ENCODE data around the gene IFITM10. TPM values are rescaled to one million over a fixed set of nuclear protein-coding genes. Genes with fewer than 3 reads are reported as not detected.

IFITM10 gene
- total RNA-seq, 2 experiments from 2014 or later, result 0.96 to 1.3 TPM

DNA sequence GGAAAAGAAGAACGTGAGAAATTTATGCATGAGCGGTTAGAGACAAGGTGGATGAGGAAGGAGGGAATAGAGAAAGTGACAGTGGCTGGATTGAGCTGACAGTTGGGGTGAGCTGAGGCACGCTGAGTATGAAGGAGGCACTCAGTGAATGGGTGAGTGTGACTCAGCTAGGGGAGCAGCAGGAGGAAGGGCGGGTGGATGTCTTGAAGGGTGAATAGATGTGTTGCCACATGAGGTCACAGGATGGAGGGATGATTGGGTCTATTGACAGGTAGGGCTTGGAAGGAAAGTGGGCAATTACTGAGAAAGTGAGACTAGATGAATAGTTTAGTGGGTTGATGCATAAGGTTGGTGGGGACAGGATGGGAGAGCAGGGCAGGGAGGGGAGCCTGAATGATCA, 8.0 kb downstream of the IFITM10 start:
- no peak overlapping the region for H3K4me3 Mint-ChIP-seq
- CTCF ChIA-PET, result no interaction called here
- POLR2A ChIA-PET, result no interaction called here
- H3K4me1 Mint-ChIP-seq, result no peaks in the 10 kb centered on the region
- no peaks in the 10 kb centered on the region for H3K36me3 Mint-ChIP-seq (ENCODE audit: low read depth)
- no peak for DNase-seq
- H3K27me3 Mint-ChIP-seq, result peaks cover 15% of the 10 kb centered on the region
- H3K27ac Mint-ChIP-seq, result no peak overlapping the region
- peaks cover 18% of the 10 kb centered on the region for H3K9me3 Mint-ChIP-seq

DNA sequence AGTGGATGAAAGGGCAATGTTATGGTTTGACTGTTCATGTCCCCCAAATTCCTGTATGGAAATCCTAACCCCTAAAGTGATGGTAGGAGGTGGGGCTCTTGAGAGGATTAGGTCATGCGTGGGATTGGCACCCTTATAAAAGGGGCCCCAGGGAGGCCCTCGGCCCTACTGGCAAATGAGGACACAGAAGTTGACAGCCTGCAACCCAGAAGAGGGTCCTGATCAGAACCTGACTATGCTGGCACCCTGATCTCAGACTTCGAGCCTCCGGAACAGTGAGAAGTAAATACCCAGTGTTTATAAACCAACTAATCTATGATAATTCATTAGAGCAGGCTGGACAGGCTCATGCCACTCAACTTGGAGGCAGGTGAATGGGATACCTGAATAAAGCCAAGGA, 8.7 kb downstream of the IFITM10 start:
- Mint-ChIP-seq H3K27me3 (peaks cover 15% of the 10 kb centered on the region), H3K27ac (no peak overlapping the region), H3K4me3 (no peak overlapping the region), H3K36me3 (ENCODE audit: low read depth) (no peaks in the 10 kb centered on the region), H3K4me1 (no peaks in the 10 kb centered on the region), H3K9me3 (peaks cover 19% of the 10 kb centered on the region)
- no peak for DNase-seq
- CTCF ChIA-PET, result no interaction called here
- POLR2A ChIA-PET, result no interaction called here

DNA sequence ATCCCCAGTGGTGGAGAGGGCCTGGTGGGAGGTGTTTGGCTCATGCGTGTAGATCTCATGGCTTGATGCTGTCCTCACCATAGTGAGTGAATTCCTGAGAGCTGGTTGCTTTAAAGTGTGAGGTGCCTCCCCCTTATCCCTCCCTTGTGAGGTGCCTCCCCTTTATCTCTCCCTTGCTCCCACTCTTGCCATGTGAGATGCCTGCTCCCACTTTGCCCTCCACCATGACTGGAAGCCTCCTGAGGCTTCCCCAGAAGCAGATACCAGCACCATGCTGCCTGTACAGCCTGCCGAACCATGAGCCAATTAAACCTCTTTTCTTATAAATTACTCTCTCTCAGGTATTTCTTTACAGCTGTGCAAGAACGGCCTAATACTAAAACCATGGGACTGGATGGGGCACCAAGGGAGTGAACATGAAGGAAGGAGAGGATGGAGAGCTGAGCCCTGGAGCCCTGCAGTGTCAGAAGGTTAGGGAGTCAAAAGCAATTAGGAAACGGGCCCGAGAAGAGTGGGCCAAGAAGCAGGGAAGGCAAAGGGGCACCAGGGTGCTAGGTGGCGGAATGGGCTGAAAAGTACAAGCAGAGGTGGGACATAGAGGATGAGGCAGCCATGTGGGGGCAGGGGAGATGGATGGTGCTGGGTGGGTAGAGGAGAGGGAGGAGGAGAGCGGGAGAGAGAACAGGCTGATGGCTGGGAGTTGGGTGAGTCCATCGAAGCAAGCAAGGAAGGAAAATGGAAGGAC, 9.4 kb downstream of the IFITM10 start:
- Mint-ChIP-seq H3K27me3 (peaks cover 20% of the 10 kb centered on the region), H3K9me3 (peaks cover 20% of the 10 kb centered on the region), H3K27ac (no peak overlapping the region), H3K4me3 (no peak overlapping the region), H3K36me3 (ENCODE audit: low read depth) (no peaks in the 10 kb centered on the region), H3K4me1 (no peaks in the 10 kb centered on the region)
- POLR2A ChIA-PET, result no interaction called here
- CTCF ChIA-PET, result interaction anchor here (1.3 kb wide), 1 partner anchor 47 kb away, joined by 3 read pairs; no protein-coding TSS in a partner anchor
- DNase-seq, result no peak

DNA sequence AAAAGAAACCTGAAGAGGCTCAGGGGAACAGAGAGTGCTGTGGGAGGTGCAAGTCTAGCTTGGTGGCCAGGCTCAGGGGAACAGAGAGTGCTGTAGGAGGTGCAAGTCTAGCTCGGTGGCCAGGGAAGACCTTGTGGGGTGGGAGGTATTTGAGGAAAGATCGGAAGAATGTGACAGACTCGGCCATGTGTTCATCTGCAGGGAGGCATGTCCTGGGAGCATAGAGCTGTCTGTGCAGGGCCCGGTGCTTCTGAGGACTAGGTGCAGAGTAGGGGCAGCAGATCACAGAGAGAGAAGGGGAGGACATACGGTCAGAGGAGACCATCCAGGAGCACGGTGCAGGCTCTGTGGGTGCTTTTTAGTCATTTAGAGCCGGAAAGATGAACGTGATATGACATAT, 10.8 kb downstream of the IFITM10 start:
- Mint-ChIP-seq H3K9me3 (peaks cover 16% of the 10 kb centered on the region), H3K27me3 (peaks cover 23% of the 10 kb centered on the region), H3K27ac (no peak overlapping the region), H3K4me1 (no peaks in the 10 kb centered on the region), H3K4me3 (no peak overlapping the region), H3K36me3 (ENCODE audit: low read depth) (no peaks in the 10 kb centered on the region)
- ChIA-PET CTCF (interaction anchor here (1.0 kb wide), 1 partner anchor 13 kb away, joined by 3 read pairs; no protein-coding TSS in a partner anchor), POLR2A (no interaction called here)
- DNase-seq, result no peak

DNA sequence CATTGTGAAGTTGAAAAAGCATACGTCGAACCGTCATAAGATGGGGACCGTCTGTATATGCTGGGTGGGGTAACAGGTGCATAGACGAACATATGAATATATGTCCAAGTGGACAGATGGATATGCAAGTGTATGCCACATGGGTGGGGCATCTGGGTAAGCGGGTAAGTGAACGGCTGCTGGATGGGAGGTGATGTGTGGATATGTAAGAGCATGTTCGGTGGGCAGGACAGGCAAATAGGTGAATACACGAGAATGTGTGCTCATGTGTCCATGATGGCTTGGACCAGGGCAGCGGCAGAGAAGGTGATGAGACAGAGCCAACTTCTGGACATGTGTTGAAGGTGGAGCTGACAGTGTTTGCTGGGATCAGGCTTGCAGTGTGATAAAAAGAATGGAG, 12.0 kb downstream of the IFITM10 start:
- no peak overlapping the region for H3K27ac Mint-ChIP-seq
- ChIA-PET POLR2A (no interaction called here), CTCF (interaction anchor here (0.7 to 1.4 kb wide), 2 partner anchors 19 to 40 kb away, joined by 3 to 4 read pairs; no protein-coding TSS in a partner anchor)
- H3K4me3 Mint-ChIP-seq, result no peak overlapping the region
- H3K9me3 Mint-ChIP-seq, result peaks cover 16% of the 10 kb centered on the region
- peaks cover 23% of the 10 kb centered on the region for H3K27me3 Mint-ChIP-seq
- no peaks in the 10 kb centered on the region for H3K36me3 Mint-ChIP-seq (ENCODE audit: low read depth)
- peaks cover 11% of the 10 kb centered on the region for H3K4me1 Mint-ChIP-seq
- DNase-seq, result no peak

DNA sequence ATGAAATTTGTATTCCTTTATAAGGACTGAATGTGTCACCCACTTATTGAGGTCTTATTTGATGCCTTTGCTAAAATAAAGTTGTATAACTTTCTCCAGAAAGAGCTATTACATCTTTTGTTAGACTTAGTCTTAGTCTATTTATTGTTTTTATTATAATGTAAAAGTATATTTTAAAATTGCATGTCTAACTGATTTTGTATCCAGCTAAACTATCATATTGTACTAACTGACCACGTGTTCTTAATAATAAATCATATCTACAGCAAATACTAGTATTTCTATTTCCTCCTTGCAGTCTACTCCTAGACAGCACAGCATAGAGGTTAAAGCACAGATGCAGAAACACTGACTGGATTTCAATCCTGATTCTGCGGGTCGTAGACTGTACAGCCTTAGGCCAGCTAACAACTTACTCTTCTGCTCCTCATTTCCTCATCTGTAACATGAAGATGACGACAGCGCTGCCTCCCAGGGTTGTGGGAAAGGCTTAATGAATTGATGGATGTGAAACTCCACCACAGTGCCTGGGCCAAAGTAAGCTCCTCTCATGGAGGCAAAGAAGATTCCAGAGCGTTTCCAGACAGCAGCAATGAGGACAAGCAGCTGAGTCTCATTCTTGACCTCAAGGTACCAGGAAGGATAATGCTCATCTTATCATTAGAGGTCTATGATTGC, 13.2 kb downstream of the IFITM10 start:
- POLR2A ChIA-PET, result interaction anchor here (0.6 kb wide), 1 partner anchor 19 kb away, joined by 5 read pairs; no protein-coding TSS in a partner anchor

DNA sequence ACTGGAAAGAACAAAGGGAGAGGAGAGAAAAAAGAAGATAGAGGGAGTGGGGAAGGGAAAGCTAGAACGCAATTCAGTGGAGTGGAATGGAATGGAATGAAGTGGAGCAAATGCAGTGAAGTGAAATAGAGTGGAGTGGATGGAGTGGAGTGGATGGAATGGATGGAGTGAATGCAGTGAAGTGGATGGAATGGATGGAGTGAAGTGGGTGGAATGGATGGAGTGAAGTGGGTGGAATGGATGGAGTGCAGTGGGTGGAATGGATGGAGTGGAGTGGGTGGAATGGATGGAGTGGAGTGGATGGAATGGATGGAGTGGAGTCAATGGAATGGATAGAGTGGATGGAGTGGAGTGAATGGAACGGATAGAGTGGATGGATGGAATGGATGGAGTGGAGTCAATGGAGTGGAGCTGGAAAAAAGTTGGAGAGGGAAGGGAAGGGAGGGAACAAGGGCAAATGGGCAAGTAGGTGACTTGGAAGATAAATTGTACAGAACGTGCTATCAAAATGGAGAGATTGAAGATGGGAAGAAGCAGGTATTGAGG, 13.9 kb downstream of the IFITM10 start:
- Mint-ChIP-seq H3K4me1 (peaks cover 11% of the 10 kb centered on the region), H3K27me3 (peaks cover 27% of the 10 kb centered on the region)
- CTCF ChIA-PET, result interaction anchor here (0.9 kb wide), 1 partner anchor 15 kb away, joined by 3 read pairs; no protein-coding TSS in a partner anchor

More for the DNA sequence above, 13.2 kb downstream of the IFITM10 start:
- Mint-ChIP-seq H3K27me3 (peaks cover 23% of the 10 kb centered on the region), H3K4me1 (peaks cover 11% of the 10 kb centered on the region), H3K36me3 (ENCODE audit: low read depth) (no peaks in the 10 kb centered on the region), H3K4me3 (no peak overlapping the region), H3K9me3 (peaks cover 16% of the 10 kb centered on the region), H3K27ac (no peak overlapping the region)
- CTCF ChIA-PET, result interaction anchor here (0.9 to 1.4 kb wide), 2 partner anchors 14 to 21 kb away, joined by 3 to 4 read pairs; no protein-coding TSS in a partner anchor
- no peak for DNase-seq

DNA sequence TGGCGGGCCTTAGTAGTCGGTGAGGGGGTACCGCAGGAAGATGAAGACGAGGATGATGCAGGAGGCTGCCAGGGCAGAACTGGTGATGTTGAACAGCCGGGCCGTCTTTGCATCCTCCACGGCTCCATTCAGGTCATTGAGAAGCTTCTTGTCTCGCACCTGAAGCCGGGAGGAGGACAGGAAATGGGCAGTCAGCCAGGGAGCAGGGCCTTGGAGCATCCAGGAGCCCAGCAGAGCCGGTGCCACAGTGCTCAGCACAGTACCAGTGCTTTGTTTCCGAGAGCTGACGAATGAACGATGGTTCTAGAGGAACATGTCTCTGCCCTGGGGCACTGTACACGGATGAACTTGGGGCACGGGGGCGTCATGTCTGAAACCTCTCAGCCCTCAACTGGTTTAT, 15.1 kb downstream of the IFITM10 start:
- peaks cover 11% of the 10 kb centered on the region for H3K4me1 Mint-ChIP-seq
- no peak overlapping the region for H3K27ac Mint-ChIP-seq
- no peaks in the 10 kb centered on the region for H3K36me3 Mint-ChIP-seq (ENCODE audit: low read depth)
- peaks cover 29% of the 10 kb centered on the region for H3K27me3 Mint-ChIP-seq
- no peak for DNase-seq
- CTCF ChIA-PET, result no interaction called here
- POLR2A ChIA-PET, result no interaction called here
- H3K9me3 Mint-ChIP-seq, result peaks cover 25% of the 10 kb centered on the region
- no peak overlapping the region for H3K4me3 Mint-ChIP-seq

More for the DNA sequence above, 13.9 kb downstream of the IFITM10 start:
- H3K4me3 Mint-ChIP-seq, result no peak overlapping the region
- H3K36me3 Mint-ChIP-seq (ENCODE audit: low read depth), result no peaks in the 10 kb centered on the region
- DNase-seq, result no peak
- H3K9me3 Mint-ChIP-seq, result peaks cover 18% of the 10 kb centered on the region
- no peak overlapping the region for H3K27ac Mint-ChIP-seq
- POLR2A ChIA-PET, result no interaction called here

DNA sequence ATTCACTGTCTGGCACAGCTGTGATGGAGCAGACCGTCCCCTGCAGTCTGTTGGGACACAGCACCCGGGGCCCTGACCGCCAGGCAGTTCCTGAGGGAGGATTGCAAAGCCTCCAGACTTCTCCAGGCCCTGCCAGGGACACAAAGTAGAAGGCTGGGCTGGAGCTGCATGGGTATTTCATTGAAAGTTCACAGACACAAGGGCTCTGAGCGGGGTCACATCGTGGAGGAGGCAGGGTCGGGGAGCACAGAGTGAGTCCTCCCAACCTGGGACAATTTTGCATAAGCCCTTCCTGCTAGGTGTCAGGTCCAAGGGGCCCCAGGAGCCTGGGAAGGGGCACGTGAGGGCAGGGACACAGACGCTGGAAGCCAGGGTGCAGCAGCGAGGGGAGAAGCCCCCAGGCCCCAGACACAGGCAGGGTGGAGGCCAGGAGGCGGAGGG, 15.7 kb downstream of the IFITM10 start:
- DNase-seq, result no peak
- Mint-ChIP-seq H3K27me3 (peaks cover 33% of the 10 kb centered on the region), H3K27ac (no peak overlapping the region), H3K9me3 (peaks cover 25% of the 10 kb centered on the region), H3K4me1 (peaks cover 16% of the 10 kb centered on the region), H3K36me3 (ENCODE audit: low read depth) (no peaks in the 10 kb centered on the region), H3K4me3 (no peak overlapping the region)
- POLR2A ChIA-PET, result no interaction called here
- CTCF ChIA-PET, result interaction anchor here (2.3 kb wide), 1 partner anchor 41 kb away, joined by 6 read pairs; no protein-coding TSS in a partner anchor

DNA sequence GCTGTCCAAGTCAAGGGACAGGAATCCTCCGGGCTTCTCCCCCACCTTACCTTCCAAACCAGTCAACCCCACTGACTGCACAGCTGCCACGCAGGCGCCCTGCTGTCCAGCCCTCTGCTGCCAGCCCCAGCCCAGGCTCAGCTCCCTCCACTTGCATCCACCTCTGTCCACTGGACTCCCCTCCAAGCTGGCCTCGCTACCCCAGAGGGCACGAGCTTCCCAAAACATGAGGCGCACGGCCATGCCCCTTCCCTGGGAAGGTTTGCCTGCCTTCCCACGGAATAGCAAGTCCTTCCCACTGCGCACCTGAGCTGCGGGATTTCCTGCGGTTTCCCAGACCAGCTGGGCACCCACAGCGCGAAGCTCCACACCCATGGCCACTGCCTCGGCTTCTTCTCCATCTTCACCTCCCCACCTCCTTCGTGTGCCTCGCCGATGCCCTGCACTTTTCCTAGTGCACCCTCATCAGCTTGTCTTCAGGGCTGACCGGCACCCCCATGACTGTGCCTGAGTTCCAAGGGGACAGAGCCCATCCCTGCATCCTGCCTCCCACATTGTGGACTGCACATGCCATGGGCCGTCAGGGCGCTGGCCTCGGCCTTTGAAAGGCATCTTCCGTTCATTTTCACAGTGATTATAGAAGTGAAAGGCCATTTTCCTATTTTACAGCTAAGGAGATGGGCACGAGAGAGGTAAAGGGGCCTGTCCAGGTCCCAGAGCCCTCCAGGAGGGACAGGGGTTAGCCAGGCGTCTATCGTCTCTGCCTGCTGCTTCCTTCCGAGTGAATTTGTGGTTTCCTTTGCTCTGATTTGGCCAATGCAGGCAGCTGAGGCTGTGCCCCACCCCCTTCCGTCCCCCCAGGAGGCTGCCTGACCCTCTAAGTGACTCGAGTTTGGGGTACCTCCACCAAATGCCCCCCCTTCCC, 16.4 kb downstream of the IFITM10 start:
- ChIA-PET CTCF (interaction anchor here (1.1 to 2.3 kb wide), 3 partner anchors 40 to 98 kb away, joined by 3 to 6 read pairs (median 4); no protein-coding TSS in a partner anchor), POLR2A (no interaction called here)
- Mint-ChIP-seq H3K4me1 (peaks cover 22% of the 10 kb centered on the region), H3K36me3 (ENCODE audit: low read depth) (no peaks in the 10 kb centered on the region), H3K9me3 (peaks cover 25% of the 10 kb centered on the region), H3K27me3 (peaks cover 32% of the 10 kb centered on the region), H3K27ac (no peak overlapping the region), H3K4me3 (no peak overlapping the region)
- DNase-seq, result no peak

DNA sequence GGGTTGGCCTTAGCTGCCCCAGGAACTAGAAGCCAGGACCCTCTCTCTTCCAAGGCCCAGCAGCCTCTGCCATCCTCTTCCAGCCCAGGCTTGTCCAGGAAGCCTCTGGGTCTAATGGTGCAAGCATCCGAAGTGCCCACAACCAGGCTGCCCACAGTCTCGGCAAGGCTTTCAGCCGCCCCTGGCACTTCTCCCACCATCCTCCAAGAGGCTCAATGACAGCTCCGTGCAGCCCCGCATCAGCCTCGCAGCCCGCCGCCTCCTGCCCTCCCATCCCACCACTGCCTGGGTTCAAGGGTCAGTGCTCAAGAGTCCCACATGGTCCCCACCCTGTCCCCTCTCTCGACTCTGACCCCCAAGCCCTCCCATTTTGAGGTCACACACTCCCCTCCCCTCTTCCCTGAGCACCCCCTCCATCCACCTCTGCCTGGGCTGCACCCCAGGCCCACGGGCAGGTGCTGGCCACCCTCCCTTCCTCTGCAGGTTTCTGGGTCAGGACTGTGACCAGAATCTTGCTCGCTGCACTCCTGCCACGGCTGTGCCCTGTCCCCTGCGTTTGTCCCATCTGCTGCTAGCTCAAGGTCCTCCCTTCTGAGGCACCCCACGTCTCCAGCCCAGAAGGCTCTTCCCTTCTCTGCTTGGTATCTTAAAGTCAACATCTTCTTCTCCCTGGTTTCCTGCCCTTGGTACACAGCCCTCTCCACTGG, 17.2 kb downstream of the IFITM10 start:
- Mint-ChIP-seq H3K4me1 (peaks cover 28% of the 10 kb centered on the region), H3K9me3 (peaks cover 22% of the 10 kb centered on the region), H3K4me3 (no peak overlapping the region), H3K27me3 (peaks cover 34% of the 10 kb centered on the region), H3K27ac (no peak overlapping the region), H3K36me3 (ENCODE audit: low read depth) (no peaks in the 10 kb centered on the region)
- CTCF ChIA-PET, result interaction anchor here (1.1 to 2.3 kb wide), 3 partner anchors 39 to 99 kb away, joined by 3 to 6 read pairs (median 4); no protein-coding TSS in a partner anchor
- POLR2A ChIA-PET, result no interaction called here
- DNase-seq, result no peak
